Body of pancreas (tissue), 4 donors: ENCODE results near the gene HECTD2.

Experiments used
- POLR2A ChIP-seq, 3 donors: fragments of 450-650 bp; IDR thresholded peaks; one replicate each; pipeline ENCODE4 v1.6.1; 2016; ENCODE audit warnings: antibody characterized with exemption in 3 of 3, mild to moderate bottlenecking in 2 of 3
- TF ChIP-seq, protein P1 (sequence below), 7 experiments: fragments of 450-650 bp in 4 of 7; fragments of 200-600 bp in 3 of 7; sonication (generic) in 3 of 7; IDR thresholded peaks; one replicate each; pipeline ENCODE4 v1.5.1; 2016 to 2019; ENCODE audit warnings: antibody characterized with exemption in 7 of 7

DNA sequence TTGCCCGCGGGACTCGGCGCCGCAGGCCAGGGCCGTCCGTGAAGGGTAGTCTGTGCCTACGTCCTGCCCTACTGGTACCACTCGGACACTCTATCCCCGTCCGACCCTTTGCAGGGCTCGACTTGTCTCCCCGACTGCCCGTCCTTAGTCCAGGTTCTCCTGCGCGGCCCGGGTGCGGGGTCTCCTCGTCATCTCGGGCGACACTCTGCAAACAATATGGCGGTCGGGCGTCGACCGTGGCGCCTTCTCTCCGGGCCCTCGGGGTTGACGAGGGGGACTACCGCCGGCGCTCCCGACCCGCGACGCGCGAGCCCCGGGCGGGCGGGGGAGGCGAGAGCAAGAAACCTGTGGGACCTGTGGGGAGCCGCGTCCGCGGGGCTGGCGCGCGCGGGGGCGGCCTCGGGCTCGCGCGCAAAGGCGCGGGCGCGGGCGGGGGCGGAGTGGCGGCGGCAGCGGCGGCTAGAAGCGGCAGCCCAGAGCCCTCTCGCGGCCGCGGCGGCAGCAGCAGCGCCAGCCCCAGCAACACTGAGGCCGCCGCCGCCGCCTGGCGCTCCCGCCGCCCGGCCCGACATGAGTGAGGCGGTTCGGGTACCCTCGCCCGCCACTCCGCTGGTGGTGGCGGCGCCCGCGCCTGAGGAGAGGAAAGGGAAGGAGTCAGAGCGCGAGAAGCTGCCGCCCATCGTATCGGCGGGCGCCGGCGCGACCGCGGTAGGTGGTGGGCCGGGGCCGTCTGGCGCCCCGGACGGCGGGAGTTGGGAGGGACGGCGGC lies at the start of gene HECTD2:
- TF ChIP-seq, protein P1, sequence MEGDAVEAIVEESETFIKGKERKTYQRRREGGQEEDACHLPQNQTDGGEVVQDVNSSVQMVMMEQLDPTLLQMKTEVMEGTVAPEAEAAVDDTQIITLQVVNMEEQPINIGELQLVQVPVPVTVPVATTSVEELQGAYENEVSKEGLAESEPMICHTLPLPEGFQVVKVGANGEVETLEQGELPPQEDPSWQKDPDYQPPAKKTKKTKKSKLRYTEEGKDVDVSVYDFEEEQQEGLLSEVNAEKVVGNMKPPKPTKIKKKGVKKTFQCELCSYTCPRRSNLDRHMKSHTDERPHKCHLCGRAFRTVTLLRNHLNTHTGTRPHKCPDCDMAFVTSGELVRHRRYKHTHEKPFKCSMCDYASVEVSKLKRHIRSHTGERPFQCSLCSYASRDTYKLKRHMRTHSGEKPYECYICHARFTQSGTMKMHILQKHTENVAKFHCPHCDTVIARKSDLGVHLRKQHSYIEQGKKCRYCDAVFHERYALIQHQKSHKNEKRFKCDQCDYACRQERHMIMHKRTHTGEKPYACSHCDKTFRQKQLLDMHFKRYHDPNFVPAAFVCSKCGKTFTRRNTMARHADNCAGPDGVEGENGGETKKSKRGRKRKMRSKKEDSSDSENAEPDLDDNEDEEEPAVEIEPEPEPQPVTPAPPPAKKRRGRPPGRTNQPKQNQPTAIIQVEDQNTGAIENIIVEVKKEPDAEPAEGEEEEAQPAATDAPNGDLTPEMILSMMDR (IDR thresholded peaks at IDR 0.05), result peak; percentile 5 to 78 (median 42)
- TF ChIP-seq POLR2A (IDR thresholded peaks at IDR 0.05), result peak; percentile 59 to 77 (median 64)
